ENCODE data around the gene JADE1.

The JADE1 gene

DNA sequence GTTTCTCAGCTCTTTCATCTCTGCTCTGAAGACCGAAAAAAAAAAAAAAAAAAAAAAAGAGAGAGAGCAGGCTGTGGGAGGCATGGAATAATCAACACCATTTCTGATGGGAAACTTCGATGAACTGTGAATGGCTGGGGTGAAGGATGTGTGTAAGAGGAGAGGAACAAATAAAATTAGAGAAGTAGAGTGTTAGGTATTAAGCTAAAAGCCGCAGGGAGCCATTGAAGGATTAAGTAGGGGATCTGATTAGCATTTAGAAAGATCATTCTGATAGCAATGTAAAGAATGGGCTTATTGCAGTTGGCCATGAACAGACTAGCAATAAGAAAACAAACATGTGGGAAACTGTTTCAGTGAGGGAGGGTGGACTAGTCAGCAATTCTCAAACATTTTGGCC is 33.6 kb upstream of the JADE1 start:
- ChIA-PET POLR2A (no interaction called here), CTCF (interaction anchor here (0.7 kb wide), 1 partner anchor 125 kb away, joined by 3 read pairs; no protein-coding TSS in a partner anchor)
- H3K4me3 ChIP-seq (ENCODE audit: low read depth, low read length): no peak overlapping the region
- TF ChIP-seq, protein P1, sequence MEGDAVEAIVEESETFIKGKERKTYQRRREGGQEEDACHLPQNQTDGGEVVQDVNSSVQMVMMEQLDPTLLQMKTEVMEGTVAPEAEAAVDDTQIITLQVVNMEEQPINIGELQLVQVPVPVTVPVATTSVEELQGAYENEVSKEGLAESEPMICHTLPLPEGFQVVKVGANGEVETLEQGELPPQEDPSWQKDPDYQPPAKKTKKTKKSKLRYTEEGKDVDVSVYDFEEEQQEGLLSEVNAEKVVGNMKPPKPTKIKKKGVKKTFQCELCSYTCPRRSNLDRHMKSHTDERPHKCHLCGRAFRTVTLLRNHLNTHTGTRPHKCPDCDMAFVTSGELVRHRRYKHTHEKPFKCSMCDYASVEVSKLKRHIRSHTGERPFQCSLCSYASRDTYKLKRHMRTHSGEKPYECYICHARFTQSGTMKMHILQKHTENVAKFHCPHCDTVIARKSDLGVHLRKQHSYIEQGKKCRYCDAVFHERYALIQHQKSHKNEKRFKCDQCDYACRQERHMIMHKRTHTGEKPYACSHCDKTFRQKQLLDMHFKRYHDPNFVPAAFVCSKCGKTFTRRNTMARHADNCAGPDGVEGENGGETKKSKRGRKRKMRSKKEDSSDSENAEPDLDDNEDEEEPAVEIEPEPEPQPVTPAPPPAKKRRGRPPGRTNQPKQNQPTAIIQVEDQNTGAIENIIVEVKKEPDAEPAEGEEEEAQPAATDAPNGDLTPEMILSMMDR (IDR thresholded peaks at IDR 0.05; ENCODE audit: insufficient read depth, low read length, missing control alignments): no peak
- DNase-seq (ENCODE audit: low read depth, low spot score): no peak

DNA sequence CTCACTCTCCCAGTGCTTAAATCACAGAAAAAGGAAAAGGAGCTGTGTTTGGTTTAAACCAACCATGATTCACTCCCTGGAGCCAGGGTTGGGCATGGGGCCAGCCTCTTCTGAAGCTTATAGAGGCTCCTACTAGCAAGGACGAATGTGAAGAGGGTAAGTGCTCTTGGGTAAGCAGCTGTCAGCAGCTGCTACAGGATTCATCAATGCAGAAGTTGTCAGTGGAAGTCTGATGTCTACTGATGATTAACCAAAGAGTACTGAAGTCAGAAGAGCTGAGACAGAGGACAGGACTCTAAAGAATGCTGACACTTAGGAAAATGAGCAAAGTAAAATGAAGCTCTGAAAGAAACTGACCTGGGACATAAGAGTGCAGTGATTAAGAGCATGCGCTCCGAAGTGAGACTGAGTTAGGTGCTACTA is 32.7 kb upstream of the JADE1 start:
- no peak overlapping the region for H3K4me3 ChIP-seq (ENCODE audit: low read depth, low read length)
- TF ChIP-seq, protein P1 (IDR thresholded peaks at IDR 0.05; ENCODE audit: insufficient read depth, low read length, missing control alignments): no peak
- DNase-seq (ENCODE audit: low read depth, low spot score): peak; percentile 85
- CTCF ChIA-PET: interaction anchor here (1.4 to 1.6 kb wide), 2 partner anchors 177 to 202 kb away, joined by 4 to 6 read pairs; no protein-coding TSS in a partner anchor
- POLR2A ChIA-PET: interaction anchor here (0.6 to 1.3 kb wide), 4 partner anchors 8 to 224 kb away, joined by 3 to 6 read pairs (median 4); no protein-coding TSS in a partner anchor

DNA sequence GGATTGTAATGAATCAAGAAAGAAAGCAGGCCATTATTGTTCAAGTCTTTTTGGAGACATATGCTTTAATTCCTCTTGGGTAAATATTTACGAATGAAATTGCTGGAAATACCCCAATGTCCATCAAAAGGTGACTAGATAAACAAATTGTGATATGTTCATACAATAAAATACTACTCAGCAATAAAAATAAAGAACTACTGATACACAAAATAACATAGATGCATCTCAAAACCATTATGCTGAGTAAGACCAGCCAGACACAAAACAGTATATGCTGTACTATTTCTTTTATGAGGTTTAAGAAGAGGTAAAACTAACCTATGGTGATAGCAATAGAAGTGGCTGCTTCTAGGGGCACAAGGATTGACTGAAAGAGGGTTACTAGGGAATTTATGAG is 28.8 kb upstream of the JADE1 start:
- DNase-seq (ENCODE audit: low read depth, low spot score): no peak

DNA sequence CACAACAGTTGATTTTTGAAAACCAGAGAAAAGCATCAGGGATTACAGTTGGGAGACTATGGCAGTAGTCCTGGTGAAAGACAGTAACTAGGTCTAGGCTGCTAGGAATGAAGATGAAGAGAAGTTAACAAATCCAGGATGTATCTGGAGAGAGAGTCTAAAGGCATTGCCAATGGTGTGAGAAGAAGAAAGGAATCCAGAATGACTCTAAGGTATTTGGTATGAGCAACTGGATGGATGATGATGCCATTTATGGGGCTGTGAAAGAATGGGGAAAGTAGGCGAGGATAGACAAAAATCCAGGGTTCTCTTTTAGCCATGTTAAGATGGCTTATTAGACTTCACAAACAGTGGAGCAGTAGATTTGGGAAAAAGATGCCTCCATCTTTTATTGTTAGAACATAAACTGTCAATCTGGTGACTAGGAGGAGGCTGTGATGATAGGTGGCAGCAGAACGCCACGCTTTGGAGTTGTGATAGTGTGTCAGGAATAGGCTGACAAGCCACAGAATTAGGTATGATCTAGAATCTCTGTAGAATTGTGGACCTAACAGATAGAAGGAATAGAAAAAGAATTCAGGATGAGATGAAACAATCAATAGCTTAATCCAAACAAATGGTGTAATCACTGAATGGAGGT is 27.3 kb upstream of the JADE1 start:
- no peak overlapping the region for H3K4me3 ChIP-seq (ENCODE audit: low read depth, low read length)
- ChIA-PET POLR2A (no interaction called here), CTCF (interaction anchor here (1.7 kb wide), 1 partner anchor 81 kb away, joined by 4 read pairs; no protein-coding TSS in a partner anchor)
- TF ChIP-seq, protein P1 (IDR thresholded peaks at IDR 0.05; ENCODE audit: insufficient read depth, low read length, missing control alignments): no peak
- no peak for DNase-seq (ENCODE audit: low read depth, low spot score)

More for the DNA sequence above, 28.8 kb upstream of the JADE1 start:
- TF ChIP-seq, protein P1 (IDR thresholded peaks at IDR 0.05; ENCODE audit: insufficient read depth, low read length, missing control alignments): no peak
- ChIA-PET POLR2A (no interaction called here), CTCF (interaction anchor here (1.3 kb wide), 1 partner anchor 327 kb away, joined by 3 read pairs; no protein-coding TSS in a partner anchor)
- H3K4me3 ChIP-seq (ENCODE audit: low read depth, low read length): no peak overlapping the region

DNA sequence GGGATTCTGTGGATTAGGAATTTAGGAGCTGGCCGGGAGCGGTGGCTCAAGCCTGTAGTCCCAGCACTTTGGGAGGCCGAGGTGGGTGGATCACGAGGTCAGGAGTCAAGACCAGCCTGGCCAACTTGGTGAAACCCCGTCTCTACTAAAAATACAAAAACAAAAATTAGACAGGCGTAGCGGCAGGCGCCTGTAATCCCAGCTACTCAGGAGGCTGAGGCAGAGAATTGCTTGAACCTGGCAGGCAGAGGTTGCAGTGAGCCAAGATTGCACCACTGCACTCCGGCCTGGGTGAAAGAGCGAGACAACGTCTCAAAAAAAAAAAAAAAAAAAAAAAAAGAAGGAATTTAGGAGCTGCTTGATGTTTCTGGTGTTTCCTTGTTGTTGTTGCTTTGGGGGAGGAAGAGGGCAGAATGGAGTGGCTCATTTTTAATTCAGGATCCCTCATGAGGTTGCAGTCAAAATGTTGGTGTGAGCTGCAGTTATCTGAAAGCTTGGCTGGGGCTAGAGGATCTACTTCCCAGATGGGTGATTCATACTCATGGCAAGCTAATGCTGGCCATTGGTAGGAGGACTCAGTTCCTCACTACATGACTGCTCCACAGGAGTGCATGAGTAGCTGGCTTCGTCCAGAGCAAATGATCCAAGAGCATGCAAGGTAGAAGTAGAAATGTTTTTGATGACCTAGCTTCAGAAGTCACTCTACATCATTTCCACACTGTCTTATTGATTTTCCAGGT is 26.5 kb upstream of the JADE1 start:
- TF ChIP-seq, protein P1 (IDR thresholded peaks at IDR 0.05; ENCODE audit: insufficient read depth, low read length, missing control alignments): no peak
- POLR2A ChIA-PET: interaction anchor here (0.6 kb wide), 1 partner anchor 30 kb away, joined by 3 read pairs; no protein-coding TSS in a partner anchor
- no peak overlapping the region for H3K4me3 ChIP-seq (ENCODE audit: low read depth, low read length)
- no peak for DNase-seq (ENCODE audit: low read depth, low spot score)
- CTCF ChIA-PET: interaction anchor here (1.0 to 1.7 kb wide), 2 partner anchors 80 to 329 kb away, joined by 3 to 4 read pairs; no protein-coding TSS in a partner anchor

Data from AG04449 (cell line).